SU-DHL-6 (cell line): ENCODE data around the gene GUCA2A.
A peak's percentile ranks its signal among the peaks of the same experiment; 100 is the strongest.

ENCODE experiments used
- H2AFZ ChIP-seq: fragments of 200-600 bp; sonication (generic); 2 replicates; pipeline ENCODE4 v1.6.1; 2014; ENCODE audit warnings: low read depth, mild to moderate bottlenecking, moderate library complexity, mixed read lengths, antibody characterized with exemption, low read length; ENCODE audit not compliant: severe bottlenecking
- H3F3A ChIP-seq: fragments of 200-600 bp; shearing (Covaris generic); 2 replicates; pipeline ENCODE4 v1.6.0; 2016; ENCODE audit warnings: antibody characterized with exemption, mild to moderate bottlenecking; ENCODE audit not compliant: insufficient read depth
- H3K27ac ChIP-seq: fragments of 200-600 bp; sonication (generic); 2 replicates; pipeline ENCODE4 v1.5.1; 2016; ENCODE audit warnings: low read depth, mild to moderate bottlenecking, low read length, moderate library complexity, mixed read lengths
- H3K27me3 ChIP-seq: fragments of 200-600 bp; sonication (generic), shearing (Covaris generic); 2 replicates; pipeline ENCODE4 v1.6.0; 2014; ENCODE audit warnings: mild to moderate bottlenecking, low read length
- H3K36me3 ChIP-seq: fragments of 200-600 bp; sonication (generic); 2 replicates; pipeline ENCODE4 v1.6.1; 2014; ENCODE audit warnings: mild to moderate bottlenecking, low read length, mixed read lengths
- H3K4me2 ChIP-seq: fragments of 300-600, 200-600 bp; shearing (Covaris generic), sonication (generic); 2 replicates; pipeline ENCODE4 v1.6.0; 2014; ENCODE audit warnings: low read length, low read depth, mild to moderate bottlenecking; ENCODE audit not compliant: poor library complexity, severe bottlenecking
- H3K4me3 ChIP-seq: fragments of 200-600 bp; sonication (generic); 2 replicates; pipeline ENCODE4 v1.5.1; 2014; ENCODE audit warnings: antibody characterized with exemption, low read length, mild to moderate bottlenecking, mixed read lengths; ENCODE audit not compliant: insufficient read depth, poor library complexity, severe bottlenecking
- H3K79me2 ChIP-seq: fragments of 200-600 bp; sonication (generic); 2 replicates; pipeline ENCODE4 v1.6.1; 2014; ENCODE audit warnings: mild to moderate bottlenecking, low read length, moderate library complexity; ENCODE audit not compliant: insufficient read depth
- H3K9ac ChIP-seq: fragments of 200-600 bp; sonication (generic); 2 replicates; pipeline ENCODE4 v1.7.0; 2014; ENCODE audit warnings: mild to moderate bottlenecking, low read length
- H3K9me2 ChIP-seq: fragments of 200-600 bp; sonication (generic); replicated peaks from 2 replicates; pipeline ENCODE4 v1.6.1; 2014; ENCODE audit warnings: low read length; ENCODE audit not compliant: insufficient read depth
- H3K9me3 ChIP-seq: fragments of 200-600 bp; sonication (generic); 2 replicates; pipeline ENCODE4 v1.6.1; 2014; ENCODE audit warnings: low read length, mixed read lengths; ENCODE audit not compliant: insufficient read depth
- H4K20me1 ChIP-seq: fragments of 200-600 bp; sonication (generic); 2 replicates; pipeline ENCODE4 v1.6.1; 2014; ENCODE audit warnings: low read depth, mild to moderate bottlenecking, antibody characterized with exemption, low read length, moderate library complexity, mixed read lengths
- EZH2phosphoT487 ChIP-seq: fragments of 200-600 bp; sonication (generic), shearing (Covaris generic); conservative IDR thresholded peaks from 2 replicates; pipeline ENCODE4 v1.6.1; 2018; ENCODE audit warnings: mild to moderate bottlenecking, antibody characterized with exemption, low read length, moderate library complexity, mixed read lengths
- TF ChIP-seq, protein P1 (sequence below): fragments of 200-600 bp; sonication (generic); IDR thresholded peaks from one replicate; pipeline ENCODE4 v1.5.1; 2017; ENCODE audit warnings: antibody characterized with exemption, mild to moderate bottlenecking, low read length, moderate library complexity; ENCODE audit not compliant: insufficient read depth, poor library complexity, severe bottlenecking

The GUCA2A gene

GRCh38 chr1:42177541-42177981, 13.0 kb upstream of the GUCA2A start:
- no peaks in the 10 kb centered on the region for H3K79me2 ChIP-seq
- no peak overlapping the region for H2AFZ ChIP-seq
- no peaks in the 10 kb centered on the region for H4K20me1 ChIP-seq
- no peaks in the 10 kb centered on the region for H3F3A ChIP-seq
- no peak overlapping the region for H3K4me2 ChIP-seq
- H3K4me3 ChIP-seq = no peak overlapping the region
- TF ChIP-seq, protein P1, sequence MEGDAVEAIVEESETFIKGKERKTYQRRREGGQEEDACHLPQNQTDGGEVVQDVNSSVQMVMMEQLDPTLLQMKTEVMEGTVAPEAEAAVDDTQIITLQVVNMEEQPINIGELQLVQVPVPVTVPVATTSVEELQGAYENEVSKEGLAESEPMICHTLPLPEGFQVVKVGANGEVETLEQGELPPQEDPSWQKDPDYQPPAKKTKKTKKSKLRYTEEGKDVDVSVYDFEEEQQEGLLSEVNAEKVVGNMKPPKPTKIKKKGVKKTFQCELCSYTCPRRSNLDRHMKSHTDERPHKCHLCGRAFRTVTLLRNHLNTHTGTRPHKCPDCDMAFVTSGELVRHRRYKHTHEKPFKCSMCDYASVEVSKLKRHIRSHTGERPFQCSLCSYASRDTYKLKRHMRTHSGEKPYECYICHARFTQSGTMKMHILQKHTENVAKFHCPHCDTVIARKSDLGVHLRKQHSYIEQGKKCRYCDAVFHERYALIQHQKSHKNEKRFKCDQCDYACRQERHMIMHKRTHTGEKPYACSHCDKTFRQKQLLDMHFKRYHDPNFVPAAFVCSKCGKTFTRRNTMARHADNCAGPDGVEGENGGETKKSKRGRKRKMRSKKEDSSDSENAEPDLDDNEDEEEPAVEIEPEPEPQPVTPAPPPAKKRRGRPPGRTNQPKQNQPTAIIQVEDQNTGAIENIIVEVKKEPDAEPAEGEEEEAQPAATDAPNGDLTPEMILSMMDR = no peak
- TF ChIP-seq EZH2phosphoT487 = no peak
- no peaks in the 10 kb centered on the region for H3K36me3 ChIP-seq
- no peak overlapping the region for H3K9ac ChIP-seq
- no peaks in the 10 kb centered on the region for H3K27me3 ChIP-seq
- no peaks in the 10 kb centered on the region for H3K9me2 ChIP-seq
- H3K9me3 ChIP-seq = no peaks in the 10 kb centered on the region
- no peak overlapping the region for H3K27ac ChIP-seq

DNA sequence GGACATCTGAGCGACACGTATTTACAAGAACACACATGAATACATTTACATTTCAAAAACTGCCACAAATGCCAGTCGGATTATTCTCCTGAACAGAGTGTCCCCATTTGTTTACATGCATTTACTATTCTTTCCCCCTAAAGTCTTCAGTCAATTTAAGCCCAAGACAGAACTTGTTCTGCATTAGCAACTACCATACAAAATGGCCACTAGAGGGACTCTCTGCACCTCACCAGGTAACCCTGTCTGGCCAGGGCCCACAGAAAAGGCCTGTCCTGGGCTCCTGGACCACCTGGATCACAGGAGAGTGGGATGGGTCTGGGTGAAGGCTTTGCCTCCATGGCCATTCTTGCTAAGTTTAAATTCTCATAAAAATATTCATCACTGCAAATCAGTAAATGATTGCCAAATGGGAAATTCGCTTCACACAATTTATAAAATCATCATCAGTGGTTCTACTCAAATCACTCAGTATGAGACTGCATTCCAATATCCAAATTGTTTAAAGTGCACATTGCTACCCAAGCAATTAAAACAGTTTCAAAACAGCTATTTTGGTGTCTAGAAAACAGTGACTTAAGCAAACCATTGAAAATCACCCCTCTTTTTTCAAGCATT, 12.5 kb upstream of the GUCA2A start:
- no peak overlapping the region for H3K4me3 ChIP-seq
- no peak for TF ChIP-seq EZH2phosphoT487
- TF ChIP-seq, protein P1 = peak; percentile 77
- H3K9me2 ChIP-seq = no peaks in the 10 kb centered on the region
- H3K27ac ChIP-seq = no peak overlapping the region
- H3K79me2 ChIP-seq = no peaks in the 10 kb centered on the region
- no peaks in the 10 kb centered on the region for H3K27me3 ChIP-seq
- H4K20me1 ChIP-seq = no peaks in the 10 kb centered on the region
- no peak overlapping the region for H3K4me2 ChIP-seq
- H2AFZ ChIP-seq = no peak overlapping the region
- H3K36me3 ChIP-seq = no peaks in the 10 kb centered on the region
- no peak overlapping the region for H3K9ac ChIP-seq
- no peaks in the 10 kb centered on the region for H3K9me3 ChIP-seq
- no peaks in the 10 kb centered on the region for H3F3A ChIP-seq

- H3K27ac ChIP-seq = no peak overlapping the region
Observed at GRCh38 chr1:42175314-42176054, 10.9 kb upstream of the GUCA2A start.

More at GRCh38 chr1:42175314-42176054, 10.9 kb upstream of the GUCA2A start:
- H3K79me2 ChIP-seq = no peaks in the 10 kb centered on the region
- no peaks in the 10 kb centered on the region for H4K20me1 ChIP-seq
- H3K27me3 ChIP-seq = no peaks in the 10 kb centered on the region
- H3K4me3 ChIP-seq = no peak overlapping the region
- H3F3A ChIP-seq = no peaks in the 10 kb centered on the region
- H3K4me2 ChIP-seq = no peak overlapping the region
- H2AFZ ChIP-seq = no peak overlapping the region
- H3K9me2 ChIP-seq = no peaks in the 10 kb centered on the region
- TF ChIP-seq, protein P1 = no peak
- no peak for TF ChIP-seq EZH2phosphoT487
- no peak overlapping the region for H3K9ac ChIP-seq
- H3K9me3 ChIP-seq = no peaks in the 10 kb centered on the region
- H3K36me3 ChIP-seq = no peaks in the 10 kb centered on the region
